Adrenal gland (tissue), 12 donors: ENCODE results near the gene ZBTB45. TPM values are rescaled to one million over a fixed set of nuclear protein-coding genes. Genes with fewer than 3 reads are reported as not detected.
A peak's percentile ranks its signal among the peaks of the same experiment; 100 is the strongest.
"Not testable (repeated sequence)": the region's sequence is repeated elsewhere in the genome, so short reads cannot be mapped to it uniquely, and the experiment has no call there.

Source experiments
- DNase-seq, 7 donors: peaks; one replicate each; pipeline ENCODE4 v3.0.0-alpha.2; 2019 to 2020
- H3K27ac ChIP-seq, 5 donors: fragments of 200-600 bp; sonication (generic) in 4 of 5; 1 replicate in 3 of 5; 2 replicates in 2 of 5; pipeline versions ENCODE4 v1.5.1 to v1.8.0; 2016 to 2020; ENCODE audit warnings: mild to moderate bottlenecking in 1 of 5
- H3K27me3 ChIP-seq: fragments of 200-600 bp; 2 replicates; pipeline ENCODE4 v1.8.0; 2021
- H3K36me3 ChIP-seq, 2 donors: fragments of 200-600 bp; replicated peaks in 1 of 2; 1 replicate in 1 of 2; 2 replicates in 1 of 2; pipeline versions ENCODE4 v1.5.1 to v1.8.0; 2018 to 2022
- H3K4me1 ChIP-seq, 2 donors: fragments of 200-600 bp; replicated peaks in 1 of 2; 1 replicate in 1 of 2; 2 replicates in 1 of 2; pipeline versions ENCODE4 v1.5.1 to v1.8.0; 2018 to 2021
- H3K4me3 ChIP-seq, 4 donors: fragments of 200-600 bp; sonication (generic) in 3 of 4; one replicate each; pipeline ENCODE4 v1.5.1; 2016 to 2018
- H3K9me3 ChIP-seq, 3 donors: fragments of 200-600 bp; sonication (generic) in 1 of 3; replicated peaks in 1 of 3; 1 replicate in 2 of 3; 2 replicates in 1 of 3; pipeline versions ENCODE4 v1.5.1 to v1.8.0; 2016 to 2021
- POLR2A ChIP-seq, 2 donors: fragments of 450-650 bp; IDR thresholded peaks; one replicate each; pipeline ENCODE4 v1.6.1; 2017; ENCODE audit warnings: antibody characterized with exemption in 2 of 2, mild to moderate bottlenecking in 2 of 2, moderate library complexity in 1 of 2
- WGBS, 4 donors: extraction: QIAGEN DNeasy Blood & Tissue Kit in 2 of 4; methylation state at CpG; one replicate each; pipeline versions ENCODE4 v1.1.5 to v1.1.7; 2013 to 2017; 5-methylcytosine and 5-hydroxymethylcytosine counted together
- intact Hi-C, 2 donors: fragments of 100-400 bp; cut with DNase I; formaldehyde crosslinking; loops; one replicate each; pipeline versions ENCODE4 v1.14.1 to v1.15.0; 2022 to 2023
- polyA plus RNA-seq, 3 donors: library from polyadenylated mRNA; stranded (reverse); fragments of 200-250 nt in 2 of 3; fragments of 350-450 nt in 1 of 3; fragmentation: Illumina TruSeq in 1 of 3; extraction: RNeasy Lipid Tissue Mini Kit (QIAGEN cat#74804) in 1 of 3; gene quantifications; one replicate each; pipeline ENCODE4 v1.2.3, GENCODE V29; 2013 to 2014
- total RNA-seq, 9 donors: library from RNA; depleted of rRNA in 4 of 9; stranded (reverse); fragments of >200 nt in 4 of 9; fragments of 120-200 nt in 1 of 9; fragmentation: NEBNext Ultra II Directional in 1 of 9; extraction: Animal tissue kit (Norgen Biotek cat#: 25700) in 1 of 9; gene quantifications; one replicate each; pipeline versions ENCODE4 v1.1.0 to v1.2.4, GENCODE V29; 2013 to 2023
- TF ChIP-seq, protein P1 (sequence below), 6 experiments: fragments of 450-650 bp in 4 of 6; fragments of 200-600 bp in 2 of 6; sonication (generic) in 1 of 6; IDR thresholded peaks; 1 replicate in 5 of 6; 2 replicates in 1 of 6; pipeline versions ENCODE4 v1.5.1 to v1.8.0; 2016 to 2021; ENCODE audit warnings: antibody characterized with exemption in 6 of 6, mild to moderate bottlenecking in 2 of 6, moderate library complexity in 1 of 6
- donor health status: healthy with polysubstance abuse.
- donor health status: Bipolar disorder and iron deficiency.
- donor health status: DM: yes; HTN: yes; CAD: no.
- donor health status: DM: no; HTN: no; CAD: no.
- donor health status: DM: no; HTN: no; CAD: no.
- donor health status: DM: yes; HTN: yes; CAD: no.

The ZBTB45 gene
- total and polyA plus RNA-seq, 12 donors: 1.7 to 20.4 (median 12.8) TPM

DNA sequence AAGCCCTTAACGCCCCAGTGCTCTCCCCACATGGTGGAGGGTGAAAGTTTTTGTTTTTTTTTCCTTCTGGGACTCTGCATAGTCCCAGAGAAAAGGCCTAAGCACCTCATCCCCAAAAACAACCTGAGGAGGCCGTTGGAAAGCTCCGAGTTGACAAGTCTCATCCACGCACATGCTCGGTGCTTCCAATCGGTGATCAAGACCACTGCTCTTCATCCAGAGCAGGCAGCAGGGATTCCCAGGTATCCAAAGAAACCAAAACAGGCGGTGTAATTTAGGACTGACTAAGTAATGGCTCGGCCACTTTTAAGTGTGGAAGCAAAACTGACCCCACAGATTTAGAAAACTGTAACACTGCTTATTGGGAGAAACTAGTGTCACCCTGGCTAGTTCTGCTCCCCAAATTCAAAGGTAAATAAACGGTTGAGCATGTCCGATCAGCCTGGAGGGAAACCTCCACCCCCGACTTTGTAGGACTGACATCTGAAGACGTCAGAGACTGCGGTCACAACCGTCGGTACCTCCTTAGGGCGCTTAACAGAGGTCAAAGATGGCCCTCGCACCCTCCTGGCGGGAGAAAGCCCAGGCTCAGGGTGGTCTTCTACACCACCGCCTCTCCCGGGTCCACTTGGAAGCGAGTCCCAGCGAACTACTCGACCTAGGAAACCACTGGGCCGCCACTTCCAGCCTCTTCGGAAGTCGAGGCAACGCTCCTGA is 44.5 kb downstream of the ZBTB45 start:
- peaks cover 0 to 35% of the 10 kb centered on the region in 2 donors for H3K36me3 ChIP-seq

GRCh38 chr19:58474291-58474996 is 45.2 kb downstream of the ZBTB45 start:
- TF ChIP-seq POLR2A (IDR thresholded peaks at IDR 0.05): no peak
- TF ChIP-seq, protein P1, sequence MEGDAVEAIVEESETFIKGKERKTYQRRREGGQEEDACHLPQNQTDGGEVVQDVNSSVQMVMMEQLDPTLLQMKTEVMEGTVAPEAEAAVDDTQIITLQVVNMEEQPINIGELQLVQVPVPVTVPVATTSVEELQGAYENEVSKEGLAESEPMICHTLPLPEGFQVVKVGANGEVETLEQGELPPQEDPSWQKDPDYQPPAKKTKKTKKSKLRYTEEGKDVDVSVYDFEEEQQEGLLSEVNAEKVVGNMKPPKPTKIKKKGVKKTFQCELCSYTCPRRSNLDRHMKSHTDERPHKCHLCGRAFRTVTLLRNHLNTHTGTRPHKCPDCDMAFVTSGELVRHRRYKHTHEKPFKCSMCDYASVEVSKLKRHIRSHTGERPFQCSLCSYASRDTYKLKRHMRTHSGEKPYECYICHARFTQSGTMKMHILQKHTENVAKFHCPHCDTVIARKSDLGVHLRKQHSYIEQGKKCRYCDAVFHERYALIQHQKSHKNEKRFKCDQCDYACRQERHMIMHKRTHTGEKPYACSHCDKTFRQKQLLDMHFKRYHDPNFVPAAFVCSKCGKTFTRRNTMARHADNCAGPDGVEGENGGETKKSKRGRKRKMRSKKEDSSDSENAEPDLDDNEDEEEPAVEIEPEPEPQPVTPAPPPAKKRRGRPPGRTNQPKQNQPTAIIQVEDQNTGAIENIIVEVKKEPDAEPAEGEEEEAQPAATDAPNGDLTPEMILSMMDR (IDR thresholded peaks at IDR 0.05): no peak
- DNase-seq: no peak
- peaks cover 0 to 36% of the 10 kb centered on the region in 2 donors for H3K36me3 ChIP-seq
- intact Hi-C loops: no loop called here
- no peaks in the 10 kb centered on the region for H3K27me3 ChIP-seq
- 86 to 91% (median 88%) methylated on average over 12 of the region's 12 CpGs for WGBS, 4 donors
- H3K9me3 ChIP-seq: no peaks in the 10 kb centered on the region
- H3K27ac ChIP-seq: peak overlapping the region in 1 of 5 donors; percentile 91
- H3K4me1 ChIP-seq: peaks cover 6 to 14% of the 10 kb centered on the region in 2 donors
- no peak overlapping the region for H3K4me3 ChIP-seq

More for the DNA sequence above, 44.5 kb downstream of the ZBTB45 start:
- intact Hi-C loops: no loop called here
- Histone ChIP-seq H3K9me3 (no peaks in the 10 kb centered on the region), H3K27ac (peak overlapping the region; percentile 70 to 95 (median 89)), H3K4me1 (peaks cover 6 to 14% of the 10 kb centered on the region in 2 donors), H3K4me3 (peak overlapping the region in 3 of 4 donors; percentile 38 to 72 (median 59)), H3K27me3 (no peaks in the 10 kb centered on the region)
- no peak for TF ChIP-seq POLR2A (IDR thresholded peaks at IDR 0.05)
- TF ChIP-seq, protein P1 (IDR thresholded peaks at IDR 0.05): no peak
- DNase-seq: no peak
- WGBS, 4 donors: 21 to 36% (median 25%) methylated on average over 18 to 27 of the region's 27 CpGs

GRCh38 chr19:58473775-58474174 is 45.8 kb downstream of the ZBTB45 start:
- no peaks in the 10 kb centered on the region for H3K9me3 ChIP-seq
- no peak overlapping the region for H3K27ac ChIP-seq
- DNase-seq: no peak
- peaks cover 6 to 16% of the 10 kb centered on the region in 2 donors for H3K4me1 ChIP-seq
- no peak for TF ChIP-seq POLR2A (IDR thresholded peaks at IDR 0.05)
- TF ChIP-seq, protein P1 (IDR thresholded peaks at IDR 0.05): no peak
- H3K4me3 ChIP-seq: no peak overlapping the region
- peaks cover 0 to 34% of the 10 kb centered on the region in 2 donors for H3K36me3 ChIP-seq
- H3K27me3 ChIP-seq: no peaks in the 10 kb centered on the region
- intact Hi-C loops: no loop called here

GRCh38 chr19:58471736-58472135 is 47.9 kb downstream of the ZBTB45 start:
- H3K4me1 ChIP-seq: peaks cover 4 to 18% of the 10 kb centered on the region in 2 donors
- H3K9me3 ChIP-seq: no peaks in the 10 kb centered on the region
- no peak overlapping the region for H3K27ac ChIP-seq
- H3K36me3 ChIP-seq: peaks cover 0 to 33% of the 10 kb centered on the region in 2 donors
- H3K4me3 ChIP-seq: no peak overlapping the region
- TF ChIP-seq POLR2A (IDR thresholded peaks at IDR 0.05): no peak
- TF ChIP-seq, protein P1 (IDR thresholded peaks at IDR 0.05): no peak
- DNase-seq: no peak
- 94 to 95% (median 95%) methylated on average over 19 to 39 of the region's 39 CpGs for WGBS, 4 donors
- no peaks in the 10 kb centered on the region for H3K27me3 ChIP-seq
- intact Hi-C loops: no loop called here

GRCh38 chr19:58470837-58471543 is 48.6 kb downstream of the ZBTB45 start:
- Histone ChIP-seq H3K36me3 (peaks cover 0 to 33% of the 10 kb centered on the region in 2 donors), H3K4me1 (peaks cover 0 to 14% of the 10 kb centered on the region in 2 donors)
- intact Hi-C loops, H3K9me3 ChIP-seq, DNase-seq, H3K27ac ChIP-seq, H3K4me3 ChIP-seq, H3K27me3 ChIP-seq: not testable (repeated sequence)
- WGBS, 4 donors: 90 to 99% (median 97%) methylated on average over 12 to 33 of the region's 53 CpGs
